OCI-LY7 (cell line): Measurements from ENCODE around the gene CGB5.

Experiments
- EZH2phosphoT487 ChIP-seq: fragments of 200-600 bp; sonication (generic); IDR thresholded peaks from 2 replicates; pipeline ENCODE4 v1.6.1; 2018; ENCODE audit warnings: low read depth, borderline replicate concordance, mild to moderate bottlenecking, mixed run types, antibody characterized with exemption, low read length, moderate library complexity, mixed read lengths
- TF ChIP-seq, protein P1 (sequence below): fragments of 200-600 bp; sonication (generic); conservative IDR thresholded peaks from 2 replicates; pipeline ENCODE4 v1.5.1; 2014; ENCODE audit warnings: mild to moderate bottlenecking, antibody characterized with exemption, low read length, moderate library complexity, mixed read lengths

DNA sequence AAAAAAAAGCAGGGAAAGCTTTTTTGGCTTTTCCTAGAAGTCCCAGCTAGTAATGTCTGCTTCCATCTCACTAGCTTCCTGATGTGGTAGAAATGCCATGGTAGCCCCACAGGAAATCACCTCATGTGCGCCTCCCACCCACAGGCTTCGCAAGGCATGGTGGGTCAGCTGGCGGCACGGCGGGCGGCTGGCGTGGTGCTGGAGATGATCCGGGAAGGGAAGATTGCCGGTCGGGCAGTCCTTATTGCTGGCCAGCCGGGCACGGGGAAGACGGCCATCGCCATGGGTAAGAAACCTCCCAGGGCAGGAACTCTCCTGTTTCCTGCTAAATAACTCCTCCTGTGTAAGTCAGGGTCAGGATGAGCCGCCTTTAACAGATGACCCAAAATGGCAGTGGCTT lies 39.5 kb upstream of the CGB5 start:
- TF ChIP-seq, protein P1, sequence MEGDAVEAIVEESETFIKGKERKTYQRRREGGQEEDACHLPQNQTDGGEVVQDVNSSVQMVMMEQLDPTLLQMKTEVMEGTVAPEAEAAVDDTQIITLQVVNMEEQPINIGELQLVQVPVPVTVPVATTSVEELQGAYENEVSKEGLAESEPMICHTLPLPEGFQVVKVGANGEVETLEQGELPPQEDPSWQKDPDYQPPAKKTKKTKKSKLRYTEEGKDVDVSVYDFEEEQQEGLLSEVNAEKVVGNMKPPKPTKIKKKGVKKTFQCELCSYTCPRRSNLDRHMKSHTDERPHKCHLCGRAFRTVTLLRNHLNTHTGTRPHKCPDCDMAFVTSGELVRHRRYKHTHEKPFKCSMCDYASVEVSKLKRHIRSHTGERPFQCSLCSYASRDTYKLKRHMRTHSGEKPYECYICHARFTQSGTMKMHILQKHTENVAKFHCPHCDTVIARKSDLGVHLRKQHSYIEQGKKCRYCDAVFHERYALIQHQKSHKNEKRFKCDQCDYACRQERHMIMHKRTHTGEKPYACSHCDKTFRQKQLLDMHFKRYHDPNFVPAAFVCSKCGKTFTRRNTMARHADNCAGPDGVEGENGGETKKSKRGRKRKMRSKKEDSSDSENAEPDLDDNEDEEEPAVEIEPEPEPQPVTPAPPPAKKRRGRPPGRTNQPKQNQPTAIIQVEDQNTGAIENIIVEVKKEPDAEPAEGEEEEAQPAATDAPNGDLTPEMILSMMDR: no peak
- TF ChIP-seq EZH2phosphoT487: no peak
